GM23248 (cell line): ENCODE measurements around the gene VIPR2.

ENCODE experiments used
- EZH2 ChIP-seq: fragments of 200-600 bp; sonication (generic); IDR thresholded peaks from 2 replicates; pipeline ENCODE4 v1.6.1; 2018; ENCODE audit warnings: antibody characterized with exemption, mild to moderate bottlenecking; ENCODE audit not compliant: insufficient read depth, poor library complexity, severe bottlenecking
- EZH2phosphoT487 ChIP-seq: fragments of 200-600 bp; sonication (generic); IDR thresholded peaks from 2 replicates; pipeline ENCODE4 v1.6.1; 2018; ENCODE audit warnings: antibody characterized with exemption, moderate library complexity, mild to moderate bottlenecking, low read depth; ENCODE audit not compliant: insufficient read depth

GRCh38 chr7:159154243-159154642 is 9.6 kb upstream of the VIPR2 start:
- no peak for TF ChIP-seq EZH2
- no peak for TF ChIP-seq EZH2phosphoT487
